ENCODE results near the gene TXNL4A.

The TXNL4A gene

DNA sequence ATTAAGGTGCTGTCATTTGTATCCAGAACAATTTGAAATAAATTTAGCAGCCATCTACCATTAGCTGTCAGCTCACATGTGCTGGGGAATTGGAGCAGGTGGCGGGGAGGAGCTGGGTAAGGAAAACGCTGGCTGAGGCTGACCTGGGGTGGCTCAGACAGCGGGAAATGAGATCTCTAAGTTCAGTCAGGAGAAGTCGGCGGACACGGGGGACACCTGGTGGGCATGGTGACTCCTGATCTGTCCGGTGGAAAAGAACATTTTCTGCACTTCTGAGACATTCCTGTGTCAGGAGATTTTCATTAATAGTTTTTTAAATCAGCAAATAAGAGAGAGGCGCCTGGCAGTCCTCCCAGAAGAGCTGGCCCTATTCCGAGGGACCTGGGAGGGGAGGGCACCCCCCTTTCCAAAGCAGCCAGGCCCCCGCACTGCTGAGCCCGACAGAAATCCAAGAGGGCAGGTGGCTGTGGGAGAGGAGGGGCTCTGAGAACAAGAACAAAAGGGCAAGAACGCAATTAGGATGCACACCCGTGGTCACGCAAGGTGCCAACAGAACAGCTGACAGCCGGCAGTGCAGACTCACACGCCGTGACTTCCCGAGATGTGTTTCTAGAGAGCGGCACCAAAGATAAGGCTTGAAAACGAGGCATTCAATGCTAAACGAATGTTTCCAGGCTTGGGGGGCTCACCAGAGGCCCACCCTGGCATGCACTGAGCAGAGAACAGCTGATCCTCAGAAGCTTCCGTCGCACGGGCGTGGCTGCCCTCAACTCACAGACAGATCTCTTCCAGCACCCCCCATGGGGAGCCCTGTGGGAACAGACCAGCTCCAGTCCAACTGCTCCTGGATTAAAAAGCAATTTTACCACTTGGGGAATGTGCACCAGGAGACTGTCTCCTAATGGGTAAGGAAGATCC is 63.3 kb downstream of the TXNL4A start:
- Histone ChIP-seq H3K4me3 (ENCODE audit: extremely low read depth, insufficient read depth, low read length, poor library complexity, severe bottlenecking) (no peak overlapping the region), H3K9me3 (ENCODE audit: control insufficient read depth, low read length) (peaks cover 9% of the 10 kb centered on the region), H3K27ac (ENCODE audit: low read depth, low read length, severe bottlenecking) (no peak overlapping the region), H3K4me1 (ENCODE audit: control insufficient read depth, insufficient read depth, low read length, poor library complexity, severe bottlenecking) (no peaks in the 10 kb centered on the region), H3K36me3 (ENCODE audit: control insufficient read depth, insufficient read depth, low read length) (peaks cover 49% of the 10 kb centered on the region)
- 90 to 95% methylated on average over 19 to 22 of the region's 25 CpGs for WGBS, 2 experiments (ENCODE audit: insufficient coverage in 2 of 2)

DNA sequence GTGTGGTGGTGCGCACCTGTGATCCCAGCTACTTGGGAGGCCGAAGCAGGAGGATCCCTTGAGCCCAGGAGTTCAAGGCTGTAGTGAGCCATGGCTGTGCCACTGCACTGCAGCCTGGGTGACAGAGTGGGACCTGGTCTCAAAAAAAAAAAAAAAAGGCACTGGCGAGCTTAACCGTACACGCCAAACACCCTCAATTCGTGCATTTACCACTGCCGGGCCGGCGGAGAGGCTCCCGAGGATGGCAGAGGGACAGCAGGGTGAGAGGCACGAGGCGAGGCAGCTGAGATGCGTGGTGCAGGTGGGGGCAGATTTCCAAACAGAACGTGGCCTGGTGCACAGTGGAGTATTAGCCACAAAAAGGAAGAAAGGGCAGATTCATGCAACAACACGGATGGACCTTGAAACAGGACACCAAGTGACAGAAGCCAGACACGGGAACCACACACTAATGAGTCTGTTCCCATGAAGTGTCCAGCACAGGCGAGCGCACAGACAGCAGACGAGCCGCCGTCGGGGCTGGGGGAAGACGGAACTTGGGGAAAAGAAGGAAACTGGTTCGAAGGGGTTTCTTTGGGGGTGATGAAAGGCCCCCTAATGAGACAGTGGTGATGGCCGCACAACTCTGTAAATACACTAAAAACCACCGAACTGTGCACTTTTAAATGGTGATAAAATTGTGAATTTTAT is 64.3 kb downstream of the TXNL4A start:
- H3K36me3 ChIP-seq (ENCODE audit: control insufficient read depth, insufficient read depth, low read length) = peaks cover 40% of the 10 kb centered on the region
- no peaks in the 10 kb centered on the region for H3K9me3 ChIP-seq (ENCODE audit: control insufficient read depth, low read length)
- H3K4me1 ChIP-seq (ENCODE audit: control insufficient read depth, insufficient read depth, low read length, poor library complexity, severe bottlenecking) = no peaks in the 10 kb centered on the region
- H3K4me3 ChIP-seq (ENCODE audit: extremely low read depth, insufficient read depth, low read length, poor library complexity, severe bottlenecking) = no peak overlapping the region
- 91 to 95% methylated on average over 21 to 24 of the region's 26 CpGs for WGBS, 2 experiments (ENCODE audit: insufficient coverage in 2 of 2)
- no peak overlapping the region for H3K27ac ChIP-seq (ENCODE audit: low read depth, low read length, severe bottlenecking)

DNA sequence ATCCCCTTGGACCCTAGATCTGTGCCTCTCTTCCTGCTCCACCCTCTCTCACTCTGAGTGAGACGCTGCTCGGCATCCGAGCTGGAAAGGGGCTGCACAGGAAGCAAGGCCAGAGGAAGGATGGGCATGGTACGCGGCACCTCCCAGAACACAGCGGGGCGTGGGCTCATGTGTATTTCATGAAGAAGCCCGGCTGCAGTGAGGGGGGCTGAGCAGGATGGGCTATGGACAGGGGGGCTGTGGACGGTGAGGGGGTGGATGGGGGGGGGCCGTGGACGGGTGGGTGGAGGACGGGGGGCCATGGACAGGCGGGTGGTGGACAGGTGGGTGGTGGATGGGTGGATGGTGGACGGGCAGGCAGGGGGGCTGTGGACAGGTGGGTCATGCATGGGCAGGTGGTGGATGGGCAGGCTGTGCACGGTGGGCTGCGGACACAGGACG is 65.4 kb downstream of the TXNL4A start:
- Histone ChIP-seq H3K4me1 (ENCODE audit: control insufficient read depth, insufficient read depth, low read length, poor library complexity, severe bottlenecking) (no peaks in the 10 kb centered on the region), H3K36me3 (ENCODE audit: control insufficient read depth, insufficient read depth, low read length) (peaks cover 44% of the 10 kb centered on the region), H3K4me3 (ENCODE audit: extremely low read depth, insufficient read depth, low read length, poor library complexity, severe bottlenecking) (no peak overlapping the region), H3K27ac (ENCODE audit: low read depth, low read length, severe bottlenecking) (no peak overlapping the region), H3K9me3 (ENCODE audit: control insufficient read depth, low read length) (no peaks in the 10 kb centered on the region)
- WGBS, 2 experiments (ENCODE audit: insufficient coverage in 2 of 2) = 86 to 94% methylated on average over 1 to 8 of the region's 17 CpGs

DNA sequence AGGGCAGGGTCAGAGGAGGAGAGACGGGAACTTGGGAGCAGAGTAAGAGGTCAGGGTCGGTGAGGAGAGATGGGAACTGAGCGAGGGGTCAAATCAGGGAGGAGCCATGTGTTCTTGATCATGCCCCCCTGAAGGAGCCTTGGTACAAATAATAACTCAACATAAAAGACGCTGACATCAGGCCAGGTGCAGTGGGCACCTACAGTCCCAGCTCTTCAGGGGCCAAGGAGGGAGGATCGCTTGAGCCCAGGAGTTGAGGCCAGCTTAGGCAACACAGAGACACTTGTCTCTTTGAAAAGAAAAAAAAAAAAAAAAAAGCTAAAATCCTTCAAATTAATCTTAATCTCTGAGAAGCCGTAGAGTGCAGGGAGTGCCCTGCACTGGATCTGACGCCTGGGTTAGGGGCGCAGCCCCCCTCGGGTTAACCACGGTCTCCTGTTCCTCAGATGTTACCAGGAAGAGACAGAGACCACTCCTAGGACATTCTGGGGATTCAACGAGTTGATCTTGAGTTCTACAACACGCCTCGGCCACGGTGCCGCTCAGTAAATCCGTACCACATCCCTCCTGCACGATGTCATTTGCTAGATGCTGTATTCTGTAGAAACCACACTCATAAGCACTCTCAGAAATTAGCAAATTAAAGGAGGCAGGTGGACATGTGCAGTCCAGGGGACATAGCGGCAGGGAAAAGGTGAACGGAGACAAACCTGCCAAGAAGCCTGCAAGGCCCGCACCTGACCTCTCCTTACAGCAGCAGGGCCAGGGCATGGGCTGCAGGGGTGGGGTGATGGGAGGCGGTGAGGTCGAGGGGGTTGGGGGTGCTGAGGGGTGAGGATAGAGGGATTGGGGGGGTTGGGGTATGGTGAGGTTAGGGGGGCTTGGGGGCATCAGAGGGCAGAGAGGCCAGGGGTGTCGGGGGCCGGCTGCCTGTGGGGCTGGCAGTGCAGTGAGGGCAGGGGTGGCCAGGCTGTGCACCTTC is 66.1 kb downstream of the TXNL4A start:
- no peak overlapping the region for H3K27ac ChIP-seq (ENCODE audit: low read depth, low read length, severe bottlenecking)
- H3K4me1 ChIP-seq (ENCODE audit: control insufficient read depth, insufficient read depth, low read length, poor library complexity, severe bottlenecking) = no peaks in the 10 kb centered on the region
- H3K36me3 ChIP-seq (ENCODE audit: control insufficient read depth, insufficient read depth, low read length) = peaks cover 50% of the 10 kb centered on the region
- no peak overlapping the region for H3K4me3 ChIP-seq (ENCODE audit: extremely low read depth, insufficient read depth, low read length, poor library complexity, severe bottlenecking)
- no peaks in the 10 kb centered on the region for H3K9me3 ChIP-seq (ENCODE audit: control insufficient read depth, low read length)
- 97 to 99% methylated on average over 13 to 15 of the region's 24 CpGs for WGBS, 2 experiments (ENCODE audit: insufficient coverage in 2 of 2)
